GM18867 (cell line): ENCODE data around the gene ADTRP.
A peak's percentile ranks its signal among the peaks of the same experiment; 100 is the strongest.

ENCODE experiments used
- ATAC-seq: cut with Tn5 transposase; IDR thresholded peaks from one replicate; pipeline ENCODE4 v1.9.1; 2021; ENCODE audit warnings: mild to moderate bottlenecking, moderate library complexity; ENCODE audit not compliant: unreplicated experiment

ADTRP gene

DNA sequence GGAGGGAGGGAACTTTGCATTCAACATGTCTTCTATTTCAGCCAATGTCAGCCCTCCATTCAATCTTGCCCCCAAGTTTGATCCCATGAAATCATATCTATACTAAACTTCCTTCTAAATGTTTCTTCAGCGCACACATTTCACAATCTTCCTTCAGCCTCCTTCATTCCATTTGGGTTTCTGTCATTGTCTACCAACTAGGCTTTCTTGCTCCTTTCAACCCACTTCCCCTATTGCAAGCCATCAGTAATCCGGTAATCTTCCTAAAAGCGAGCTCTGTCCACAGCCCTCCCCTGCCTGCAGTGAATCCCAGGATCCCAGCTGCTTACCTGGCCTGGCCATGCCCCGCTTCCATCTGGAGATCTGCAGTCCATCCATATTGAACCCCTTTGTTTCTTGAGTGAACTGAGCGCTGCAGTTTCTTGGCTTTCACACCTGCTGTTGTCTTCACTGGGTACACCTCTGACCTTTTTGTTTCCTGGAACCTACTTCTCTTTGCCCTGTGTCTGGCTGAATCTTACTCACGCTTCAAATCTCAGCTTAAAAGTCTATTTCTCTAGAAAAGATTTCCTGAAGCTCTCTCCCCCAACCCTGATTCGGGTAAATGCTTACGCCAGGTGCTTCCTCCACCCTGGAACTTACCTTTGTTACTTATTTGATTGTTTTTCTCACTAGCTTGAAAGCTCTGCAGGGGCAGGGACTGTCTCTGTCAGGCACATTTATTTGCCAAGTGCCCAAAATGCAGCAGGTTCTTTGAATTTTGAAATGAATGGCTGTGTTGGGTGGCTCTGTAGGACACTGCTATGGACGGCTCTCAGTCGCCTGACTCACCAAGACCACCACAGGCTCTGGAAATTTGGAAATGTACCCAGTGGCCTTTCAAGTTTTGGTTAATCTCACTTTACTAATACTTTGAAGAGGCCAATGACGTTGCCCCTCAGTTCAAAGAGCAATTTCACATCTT lies 50.3 kb downstream of the ADTRP start:
- ATAC-seq: no peak

DNA sequence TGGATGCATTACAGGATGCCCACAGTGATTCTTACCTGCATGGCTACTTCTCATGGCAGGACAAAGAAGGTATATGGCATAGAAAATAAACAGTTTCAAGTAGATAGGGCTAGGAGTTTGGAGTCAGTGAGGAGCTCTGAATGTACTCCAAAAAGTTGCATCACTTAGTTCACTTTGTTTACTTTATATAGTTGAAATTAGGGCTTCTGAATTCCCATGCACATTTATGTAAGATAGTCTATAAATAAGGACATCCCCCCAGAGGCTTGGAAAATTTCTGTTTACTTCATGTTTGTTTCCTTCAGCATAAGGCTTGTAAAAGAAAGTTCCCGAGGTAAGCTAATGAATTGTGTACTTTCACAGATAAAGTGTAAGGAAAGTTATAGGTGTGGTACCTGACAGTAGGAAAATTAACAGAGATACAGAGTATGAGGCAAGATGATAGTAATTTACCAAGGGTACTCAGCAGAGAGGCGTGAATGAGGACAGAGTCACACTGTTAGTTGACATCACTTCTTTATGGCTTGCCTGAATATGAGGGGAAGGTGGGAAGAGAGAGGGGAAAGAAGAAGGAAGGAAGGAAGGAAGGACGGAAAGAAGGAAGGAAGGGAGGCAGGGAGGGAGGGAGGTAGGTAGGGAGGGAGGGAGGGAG lies 51.1 kb downstream of the ADTRP start:
- ATAC-seq: no peak

DNA sequence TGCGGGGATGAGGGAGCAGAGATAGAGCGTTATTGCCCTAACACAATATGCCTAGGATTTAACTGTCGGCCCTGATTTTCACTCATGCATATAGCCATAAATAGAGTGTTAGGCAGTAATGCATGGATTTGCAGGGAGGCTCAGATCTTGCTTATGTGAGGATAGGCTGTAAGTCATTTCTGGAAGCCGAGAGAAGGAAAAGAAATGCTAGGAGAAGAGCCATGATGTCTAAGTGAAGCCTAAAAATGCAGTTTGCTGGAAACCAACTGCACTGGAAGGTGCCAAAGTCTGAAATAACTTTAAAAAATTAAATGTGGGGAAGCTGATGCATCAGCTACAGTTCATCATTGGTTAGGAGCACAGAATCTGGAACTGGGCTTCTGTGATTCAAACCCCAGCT lies 54.3 kb downstream of the ADTRP start:
- ATAC-seq: no peak

GRCh38 chr6:11722805-11723631 lies 55.6 kb downstream of the ADTRP start:
- ATAC-seq: peak; percentile 69

GRCh38 chr6:11722220-11722619 lies 56.4 kb downstream of the ADTRP start:
- peak; percentile 62 for ATAC-seq

DNA sequence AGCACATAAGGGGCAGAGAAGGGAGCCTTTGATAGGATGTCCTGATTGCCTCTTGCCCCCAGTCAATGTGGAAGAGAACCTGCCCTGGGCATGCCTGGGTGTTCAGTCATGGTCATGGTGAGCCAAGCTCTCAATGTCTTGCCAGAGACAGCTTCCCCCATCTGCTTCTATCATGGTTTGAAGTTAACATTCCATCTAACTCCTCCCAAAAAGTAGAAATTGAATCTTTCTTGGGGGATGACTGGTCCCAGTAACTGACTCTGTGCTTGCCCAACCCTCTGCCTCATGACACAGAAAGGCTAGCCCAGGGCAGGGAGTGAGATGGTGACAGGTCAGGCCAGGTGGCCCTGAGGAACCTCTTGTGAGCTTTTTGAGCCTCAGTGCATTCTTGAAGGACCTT lies 60.1 kb downstream of the ADTRP start:
- ATAC-seq: no peak

DNA sequence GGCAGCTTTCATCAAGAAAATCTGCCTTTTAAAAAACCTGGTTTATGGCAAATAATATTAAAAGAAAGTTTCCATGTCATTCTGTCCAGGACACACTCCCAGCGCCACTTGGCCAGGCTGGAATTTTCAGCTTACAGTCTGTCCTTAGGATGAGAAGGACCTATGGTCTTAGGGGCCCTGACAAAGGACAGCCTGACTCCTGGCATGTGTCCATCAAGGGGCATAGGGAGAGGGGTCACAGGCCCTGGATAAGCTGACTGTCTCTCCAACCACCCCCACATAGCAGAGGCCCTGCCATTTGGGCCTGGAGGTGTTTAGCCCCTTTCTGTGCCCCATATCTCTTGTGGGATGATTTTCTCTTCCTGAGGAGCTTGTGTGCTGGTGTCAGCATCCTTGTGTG lies 60.6 kb downstream of the ADTRP start:
- no peak for ATAC-seq

- ATAC-seq: no peak
Measured at GRCh38 chr6:11714798-11715285, 63.8 kb downstream of the ADTRP start.

DNA sequence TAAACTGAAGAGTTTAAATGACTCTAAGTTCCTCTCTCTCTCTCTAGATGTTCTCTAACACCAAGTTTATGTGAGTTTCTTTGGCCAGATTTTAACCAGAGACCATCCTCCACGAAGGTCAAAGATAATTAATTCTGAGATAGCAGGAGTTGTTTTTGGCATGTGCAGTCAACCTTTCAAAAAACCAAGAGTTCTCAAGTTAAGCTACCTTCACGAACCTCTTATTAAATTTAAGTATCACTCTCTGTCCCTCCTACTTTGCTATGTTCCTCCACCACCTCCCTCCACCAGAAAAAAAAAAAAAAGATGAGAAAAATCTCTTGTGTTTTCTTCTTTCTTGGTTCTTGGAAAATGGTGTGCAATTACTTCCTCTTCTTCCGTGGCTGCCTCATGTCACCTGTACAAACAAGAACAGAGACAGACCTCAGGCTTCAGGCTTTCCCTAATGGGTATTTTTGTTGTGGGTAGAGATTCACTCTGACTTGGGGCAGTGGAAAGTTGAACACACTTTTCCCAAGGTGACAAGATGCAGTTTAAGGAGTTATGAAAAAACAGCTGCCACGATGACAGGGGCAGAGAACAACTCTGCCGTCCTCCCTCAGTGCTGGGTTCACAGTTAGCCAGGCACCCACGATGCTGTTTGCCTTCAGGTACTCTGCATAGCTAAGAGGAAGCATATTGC lies 64.3 kb downstream of the ADTRP start:
- ATAC-seq: peak; percentile 48

- ATAC-seq: no peak
Measured at GRCh38 chr6:11712760-11713159, 65.8 kb downstream of the ADTRP start.

GRCh38 chr6:11711984-11712711 lies 66.5 kb downstream of the ADTRP start:
- ATAC-seq: no peak

- ATAC-seq: peak; percentile 40
Measured at GRCh38 chr6:11711003-11711983, 67.3 kb downstream of the ADTRP start.

DNA sequence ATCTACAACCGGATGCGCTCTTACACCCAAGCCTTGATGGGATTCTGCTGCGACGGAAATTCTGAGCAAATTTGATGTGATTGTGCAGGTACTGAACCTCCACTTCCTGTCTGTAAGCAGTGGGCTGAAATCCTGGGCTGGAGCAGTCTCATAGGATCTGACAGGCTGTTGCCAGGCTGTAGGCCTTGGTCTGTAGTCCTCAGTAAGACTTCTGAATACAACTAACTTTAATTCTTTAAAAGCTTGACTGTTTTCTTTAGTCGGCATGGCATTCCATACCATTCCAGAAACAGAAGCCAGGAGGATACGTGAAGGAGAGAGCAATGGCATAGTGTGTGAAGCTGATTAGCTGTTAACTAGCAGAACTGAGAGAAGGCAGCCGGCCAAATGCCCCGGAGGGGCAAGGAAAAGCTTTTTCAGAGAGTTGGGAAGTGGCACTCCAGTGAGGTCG lies 68.3 kb downstream of the ADTRP start:
- ATAC-seq: no peak

DNA sequence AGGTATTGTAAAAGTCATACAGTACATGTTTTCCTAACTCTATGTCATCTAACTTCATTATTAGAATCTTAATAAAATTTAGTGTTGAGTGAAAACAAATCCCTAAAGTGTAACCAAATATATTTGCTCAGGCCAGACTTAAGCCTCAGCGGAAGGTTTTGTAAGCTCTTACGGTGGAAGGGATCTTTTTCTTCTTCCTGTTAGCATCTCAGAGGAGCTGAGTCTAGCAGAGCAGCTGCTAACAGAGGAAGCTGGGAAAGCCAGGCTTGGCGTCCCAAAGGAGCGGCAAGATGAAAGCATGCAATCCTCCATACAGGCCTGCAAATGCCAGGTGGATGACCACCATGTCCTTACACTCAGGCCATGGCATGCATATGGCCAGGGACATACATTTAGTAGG lies 72.4 kb downstream of the ADTRP start:
- no peak for ATAC-seq

DNA sequence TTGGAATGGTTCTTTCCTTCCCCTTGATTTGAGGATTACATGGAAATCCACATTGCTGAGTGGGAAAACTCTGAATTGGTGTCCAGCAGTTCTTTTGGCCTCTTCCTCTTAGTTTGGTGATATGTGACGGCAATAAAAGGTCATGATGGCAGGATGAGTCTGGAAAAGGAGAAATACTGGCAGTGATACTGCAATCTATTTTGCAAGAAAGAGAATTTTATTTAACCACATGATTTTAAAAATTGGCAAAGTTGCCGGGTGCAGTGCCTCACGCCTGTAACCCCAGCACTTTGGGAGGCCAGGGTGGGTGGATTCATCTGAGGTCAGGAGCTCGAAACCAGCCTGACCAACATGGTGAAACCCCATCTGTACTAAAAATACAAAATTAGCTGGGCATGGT lies 73.1 kb downstream of the ADTRP start:
- ATAC-seq: no peak

GRCh38 chr6:11705069-11705468 lies 73.5 kb downstream of the ADTRP start:
- ATAC-seq: no peak

DNA sequence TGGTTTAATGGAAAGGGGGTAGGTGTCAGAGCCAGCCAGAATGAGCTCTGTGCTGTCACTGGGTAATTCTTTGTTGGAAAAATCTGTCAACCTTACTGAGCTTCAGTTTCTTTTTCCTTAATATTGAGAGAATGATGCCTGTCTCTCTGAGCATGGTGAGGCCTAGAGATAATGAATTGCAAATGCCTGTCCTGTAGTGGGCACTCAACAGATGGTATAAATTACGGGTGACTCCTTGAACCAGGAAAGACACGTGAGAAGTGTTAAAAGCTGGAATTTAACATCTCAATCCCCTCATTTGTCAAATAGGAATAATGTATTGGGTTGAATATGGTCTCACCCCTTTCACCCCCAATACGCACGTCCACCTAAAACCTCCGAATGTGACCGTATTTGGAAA lies 74.9 kb downstream of the ADTRP start:
- ATAC-seq: no peak

GRCh38 chr6:11702500-11703130 lies 76.0 kb downstream of the ADTRP start:
- no peak for ATAC-seq
